Measurements from ENCODE around the gene HINFP. TPM values are rescaled to one million over a fixed set of nuclear protein-coding genes. Genes with fewer than 3 reads are reported as not detected.

HINFP gene
- total and polyA plus RNA-seq, 9 of the 15 experiments (the other 6 are each of a cell fraction or from before 2014, with no cell fraction given): 13.8 to 34.1 (median 22.5) TPM

GRCh38 chr11:119158467-119158866, 37.1 kb downstream of the HINFP start:
- intact Hi-C loops (cut with micrococcal nuclease) (loop anchor here (5.0 kb wide), 1 partner anchor 56 kb away; the partner anchor contains the start of gene DPAGT1), in situ Hi-C loops (cut with MboI) (no loop called here)
- ATAC-seq (no peak), DNase-seq (ENCODE audit: extremely low read depth in 1 of 4, low spot score in 3 of 4) (no peak), FAIRE-seq (no peak)
- Histone ChIP-seq H3K4me3 (no peak overlapping the region), H3K9me1 (ENCODE audit: control insufficient read depth, insufficient read depth, low read length) (no peaks in the 10 kb centered on the region), H4K20me1 (replicated peaks; ENCODE audit: control insufficient read depth, insufficient read depth, low read length) (no peaks in the 10 kb centered on the region), H3K4me2 (ENCODE audit: insufficient read depth, low read length) (no peak overlapping the region), H3K79me2 (ENCODE audit: control insufficient read depth, insufficient read depth, low read length) (no peaks in the 10 kb centered on the region), H3K27ac (ENCODE audit: extremely low read depth, low read depth, low read length) (no peak overlapping the region), H3K36me3 (ENCODE audit: control insufficient read depth, insufficient read depth, low read length) (no peaks in the 10 kb centered on the region), H3K27me3 (ENCODE audit: control insufficient read depth in 2 of 2, insufficient read depth in 2 of 2, low read length in 2 of 2) (peaks cover 4 to 51% of the 10 kb centered on the region in 2 experiments; a peak in 4 of 5 replicates), H3K4me1 (replicated peaks in 1 of 2; ENCODE audit: control insufficient read depth in 2 of 2, insufficient read depth in 2 of 2, low read length in 2 of 2) (peaks cover 15 to 20% of the 10 kb centered on the region in 2 experiments; a peak in 4 of 5 replicates), H3K9me3 (replicated peaks; ENCODE audit: control insufficient read depth, insufficient read depth, low read depth, low read length) (no peaks in the 10 kb centered on the region), H2AFZ (ENCODE audit: low read depth, low read length) (no peak overlapping the region), H3K9ac (ENCODE audit: insufficient read depth in 1 of 2, low read depth in 2 of 2, low read length in 2 of 2) (no peak overlapping the region)
- WGBS (ENCODE audit: insufficient coverage, low coverage, missing lambda C conversion rate): 13% methylated on average over 11 of the region's 13 CpGs
- no TSS peak for BruUV-seq (replicated peaks)
- POLR2A ChIA-PET: interaction anchor here (0.5 to 1.1 kb wide), 3 partner anchors 43 to 65 kb away, joined by 3 to 5 read pairs (median 3); no protein-coding TSS in a partner anchor
- CTCF ChIA-PET (ENCODE audit: low intra/inter-chr PET ratio): interaction anchor here (0.6 kb wide), 1 partner anchor 229 kb away, joined by 4 read pairs; no protein-coding TSS in a partner anchor
- no peak for TF ChIP-seq BCLAF1 (IDR thresholded peaks at IDR 0.05; ENCODE audit: borderline replicate concordance in 1 of 2, control insufficient read depth in 1 of 2, low read depth in 2 of 2, low read length in 1 of 2)
- no peak for TF ChIP-seq POLR2B (IDR thresholded peaks at IDR 0.05; ENCODE audit: low read depth, partially characterized antibody)
- TF ChIP-seq ZNF764 (CRISPR knock-in tag; IDR thresholded peaks at IDR 0.05; ENCODE audit: low read depth): no peak
- TF ChIP-seq CTCFL (IDR thresholded peaks at IDR 0.05; ENCODE audit: borderline replicate concordance, insufficient read depth, low read depth, low read length, poor library complexity, severe bottlenecking): no peak
- TF ChIP-seq ETS2 (tag; IDR thresholded peaks at IDR 0.05; ENCODE audit: borderline replicate concordance, poor library complexity, severe bottlenecking): no peak
- TF ChIP-seq LCOR (CRISPR knock-in tag; IDR thresholded peaks at IDR 0.05): no peak
- no peak for TF ChIP-seq ZSCAN32 (CRISPR knock-in tag; IDR thresholded peaks at IDR 0.05)
- no peak for TF ChIP-seq WHSC1 (IDR thresholded peaks at IDR 0.05; ENCODE audit: low read length)
- TF ChIP-seq SIRT6 (IDR thresholded peaks at IDR 0.05; ENCODE audit: low read depth, low read length): no peak
- TF ChIP-seq TCF7 (IDR thresholded peaks at IDR 0.05; ENCODE audit: borderline replicate concordance): no peak
- no peak for TF ChIP-seq ZNF766 (CRISPR knock-in tag; conservative IDR thresholded peaks at IDR 0.05)
- no peak for TF ChIP-seq FOXK1 (CRISPR knock-in tag; IDR thresholded peaks at IDR 0.05; ENCODE audit: borderline replicate concordance)
- no peak for TF ChIP-seq NR1H2 (CRISPR knock-in tag; IDR thresholded peaks at IDR 0.05)
- TF ChIP-seq LARP7 (IDR thresholded peaks at IDR 0.05): no peak
- no peak for TF ChIP-seq MITF (IDR thresholded peaks at IDR 0.05)
- no peak for TF ChIP-seq TGIF2 (CRISPR knock-in tag; IDR thresholded peaks at IDR 0.05)
